GM12864 (cell line): ENCODE measurements around the gene H19.

Experiments
- DNase-seq: peaks from one replicate; pipeline ENCODE4 v3.0.0-alpha.2; 2011; ENCODE audit warnings: low read depth
- H3K4me3 ChIP-seq: 2 replicates; pipeline ENCODE4 v1.5.1; 2011; ENCODE audit warnings: mild to moderate bottlenecking, low read depth, low read length, control low read depth
- TF ChIP-seq, protein P1 (sequence below): IDR thresholded peaks from 2 replicates; pipeline ENCODE4 v1.5.1; 2011; ENCODE audit warnings: low read depth, mild to moderate bottlenecking, moderate library complexity, low read length, control low read depth, inconsistent platforms; ENCODE audit errors: missing control alignments

H19 gene

DNA sequence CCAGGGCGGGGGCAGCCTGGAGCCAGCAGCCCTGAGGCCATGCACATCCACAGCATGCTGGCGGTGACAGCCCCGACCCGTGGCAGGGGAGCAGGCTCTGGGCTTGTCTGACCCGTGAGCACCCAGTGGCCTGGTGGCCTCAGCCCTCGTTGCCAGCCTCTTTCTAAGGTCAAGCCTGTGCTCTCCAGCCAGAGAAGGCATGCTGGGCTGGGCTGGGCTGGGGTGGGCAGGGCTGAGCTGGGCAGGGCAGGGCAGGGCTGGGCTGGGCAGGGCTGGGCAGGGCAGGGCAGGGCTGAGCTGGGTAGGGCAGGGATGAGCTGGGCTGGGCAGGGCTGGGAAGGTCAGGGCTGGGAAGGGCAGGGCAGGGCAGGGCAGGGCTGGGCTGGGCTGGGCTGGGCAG is 10.6 kb downstream of the H19 start:
- TF ChIP-seq, protein P1, sequence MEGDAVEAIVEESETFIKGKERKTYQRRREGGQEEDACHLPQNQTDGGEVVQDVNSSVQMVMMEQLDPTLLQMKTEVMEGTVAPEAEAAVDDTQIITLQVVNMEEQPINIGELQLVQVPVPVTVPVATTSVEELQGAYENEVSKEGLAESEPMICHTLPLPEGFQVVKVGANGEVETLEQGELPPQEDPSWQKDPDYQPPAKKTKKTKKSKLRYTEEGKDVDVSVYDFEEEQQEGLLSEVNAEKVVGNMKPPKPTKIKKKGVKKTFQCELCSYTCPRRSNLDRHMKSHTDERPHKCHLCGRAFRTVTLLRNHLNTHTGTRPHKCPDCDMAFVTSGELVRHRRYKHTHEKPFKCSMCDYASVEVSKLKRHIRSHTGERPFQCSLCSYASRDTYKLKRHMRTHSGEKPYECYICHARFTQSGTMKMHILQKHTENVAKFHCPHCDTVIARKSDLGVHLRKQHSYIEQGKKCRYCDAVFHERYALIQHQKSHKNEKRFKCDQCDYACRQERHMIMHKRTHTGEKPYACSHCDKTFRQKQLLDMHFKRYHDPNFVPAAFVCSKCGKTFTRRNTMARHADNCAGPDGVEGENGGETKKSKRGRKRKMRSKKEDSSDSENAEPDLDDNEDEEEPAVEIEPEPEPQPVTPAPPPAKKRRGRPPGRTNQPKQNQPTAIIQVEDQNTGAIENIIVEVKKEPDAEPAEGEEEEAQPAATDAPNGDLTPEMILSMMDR, result no peak

DNA sequence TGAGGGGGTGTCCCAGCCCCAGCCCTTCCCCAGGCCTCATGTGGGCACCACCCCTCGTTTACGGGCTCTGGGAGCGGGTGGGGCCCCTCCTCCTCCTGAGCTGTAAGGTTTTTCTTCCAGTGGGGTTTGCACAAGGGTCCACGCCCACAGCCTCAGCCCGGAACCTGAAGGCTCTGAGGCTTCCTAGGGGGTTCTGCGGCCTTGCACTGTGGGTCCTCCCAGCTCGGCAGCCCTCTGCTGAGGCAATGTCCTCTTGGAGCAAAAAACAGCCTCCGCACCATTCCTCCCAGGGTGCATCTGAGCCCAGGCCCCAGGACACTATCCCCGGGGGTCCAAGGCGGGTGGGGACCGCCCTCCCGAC is 14.1 kb downstream of the H19 start:
- no peak overlapping the region for H3K4me3 ChIP-seq
- TF ChIP-seq, protein P1, result no peak
- no peak for DNase-seq

More for the DNA sequence above, 10.6 kb downstream of the H19 start:
- H3K4me3 ChIP-seq, result no peak overlapping the region
- DNase-seq, result no peak

DNA sequence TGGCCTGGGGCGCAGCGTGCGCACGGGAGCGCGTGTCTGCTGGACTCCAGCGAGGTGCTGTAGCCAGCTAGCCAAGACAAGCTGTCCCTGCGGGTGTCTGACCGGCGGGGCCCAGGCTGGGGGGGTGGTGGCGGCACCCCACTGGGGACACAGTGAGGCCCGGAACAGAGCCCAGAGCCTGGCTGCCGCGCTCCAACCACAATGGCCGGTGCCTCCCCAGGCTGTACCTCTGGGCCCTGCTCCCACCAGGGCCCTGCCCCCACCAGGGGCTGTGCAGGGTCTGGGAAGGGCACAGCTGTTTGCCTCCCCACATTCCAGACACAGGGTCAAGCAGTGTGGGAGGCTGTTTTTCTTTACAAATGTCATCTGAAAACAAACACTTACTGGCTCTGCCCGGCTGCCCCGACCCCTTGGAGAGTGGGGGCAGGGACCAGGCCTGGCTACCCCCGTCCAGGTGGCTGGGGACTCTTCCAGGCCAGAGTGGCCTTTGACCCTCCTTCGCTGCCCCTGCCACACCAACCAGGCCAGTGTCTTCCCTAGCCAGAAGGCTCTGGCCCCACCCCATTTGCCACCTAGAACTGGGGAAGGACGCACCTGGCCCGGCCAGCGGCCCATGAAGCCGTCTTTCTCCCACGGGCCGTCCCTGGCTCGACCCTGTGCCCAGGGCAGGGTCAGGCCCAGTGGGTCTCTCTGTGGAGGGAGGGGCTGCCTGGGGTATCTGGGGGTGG is 14.6 kb downstream of the H19 start:
- TF ChIP-seq, protein P1, result no peak
- no peak for DNase-seq
- no peak overlapping the region for H3K4me3 ChIP-seq

DNA sequence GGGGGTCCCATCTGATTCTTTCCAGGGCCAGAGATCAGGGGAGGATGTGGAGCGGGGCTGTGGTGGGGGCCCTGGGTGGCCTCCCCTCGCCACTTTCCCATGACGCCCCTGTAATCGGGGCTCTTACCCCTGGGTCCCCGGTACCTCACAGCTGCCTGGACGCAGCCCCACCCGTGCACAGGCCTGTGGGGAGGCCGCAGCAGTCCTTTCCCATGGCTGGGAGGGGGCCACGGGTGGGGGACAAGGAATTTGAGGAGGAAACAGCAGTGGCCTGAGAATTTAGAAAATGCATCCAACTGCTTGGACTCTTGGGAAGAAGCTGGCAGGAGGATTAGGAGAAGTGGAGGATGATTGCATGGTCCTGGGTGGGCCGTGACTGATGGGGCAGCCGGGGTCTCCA is 18.0 kb downstream of the H19 start:
- no peak for DNase-seq
- TF ChIP-seq, protein P1, result no peak
- H3K4me3 ChIP-seq, result no peak overlapping the region

DNA sequence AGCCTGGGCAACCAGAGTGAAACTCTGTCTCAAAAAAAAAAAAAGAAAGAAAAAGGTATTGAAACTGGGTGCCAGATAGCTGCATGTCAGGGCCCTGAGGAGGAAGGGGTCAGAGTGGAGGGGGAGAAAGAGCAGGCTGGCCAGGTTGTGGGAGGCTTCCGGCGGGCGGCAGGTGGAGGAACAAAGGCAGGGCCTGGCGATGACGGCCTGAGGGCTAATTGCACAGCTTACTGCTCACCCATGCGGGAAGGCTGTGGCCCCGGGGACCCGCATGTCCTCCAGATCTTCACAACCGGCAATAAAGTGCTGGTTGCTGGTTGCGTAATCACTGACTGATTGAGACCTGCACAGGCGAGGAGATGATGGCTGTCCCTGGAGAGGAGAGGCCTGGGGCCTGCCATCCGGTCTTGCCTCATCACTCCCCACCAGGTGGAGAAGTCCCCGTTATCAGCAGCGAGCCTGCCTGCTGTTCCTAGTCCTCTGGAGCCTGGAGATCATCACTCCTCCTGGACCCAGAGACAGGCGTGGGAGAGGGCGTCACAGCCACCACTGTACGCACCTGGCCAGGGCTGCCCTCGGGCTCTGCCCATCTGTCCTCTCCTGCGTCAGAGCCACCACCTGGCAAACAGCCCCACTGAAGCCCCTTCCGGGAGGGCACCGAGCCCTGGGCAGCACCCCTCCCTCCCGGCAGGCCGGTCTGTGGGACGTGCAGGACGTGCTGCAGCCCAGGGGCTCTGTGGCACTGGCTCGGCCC is 18.7 kb downstream of the H19 start:
- H3K4me3 ChIP-seq, result no peak overlapping the region
- DNase-seq, result no peak
- TF ChIP-seq, protein P1, result no peak

DNA sequence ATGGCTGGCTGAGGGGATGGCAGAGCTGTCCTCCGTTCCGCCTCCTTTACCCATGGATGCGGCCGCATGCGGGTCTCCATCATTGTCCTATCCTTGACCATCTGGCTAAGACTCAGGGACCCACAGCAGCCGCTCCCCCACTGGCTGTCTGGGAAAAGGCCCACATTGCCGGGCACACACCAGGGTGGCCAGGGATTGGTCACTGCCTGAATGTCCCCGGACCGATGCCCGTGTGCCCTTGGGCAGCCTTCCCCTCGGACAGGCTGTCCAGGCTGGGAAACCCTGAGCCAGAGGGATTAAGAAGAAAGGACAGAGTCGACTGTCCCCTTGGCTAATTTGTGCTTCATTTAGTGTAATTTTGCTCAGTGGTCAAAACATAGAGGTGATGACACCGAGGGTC is 22.5 kb downstream of the H19 start:
- H3K4me3 ChIP-seq, result no peak overlapping the region
- TF ChIP-seq, protein P1, result no peak
- DNase-seq, result no peak
